ENCODE results near the gene H3-3A.
"Not testable (repeated sequence)": the region's sequence is repeated elsewhere in the genome, so short reads cannot be mapped to it uniquely, and the experiment has no call there.

H3-3A gene

GRCh38 chr1:226083302-226084101 lies 21.0 kb downstream of the H3-3A start:
- in situ Hi-C loops (cut with HindIII; ENCODE audit: low sequenced_read_pairs), result no loop called here

GRCh38 chr1:226085675-226086285 lies 23.3 kb downstream of the H3-3A start:
- in situ Hi-C loops (cut with HindIII; ENCODE audit: low sequenced_read_pairs), result no loop called here

- in situ Hi-C loops (cut with HindIII; ENCODE audit: low sequenced_read_pairs), result no loop called here
Measured at GRCh38 chr1:226086776-226087175, 24.3 kb downstream of the H3-3A start.

- in situ Hi-C loops (cut with HindIII; ENCODE audit: low sequenced_read_pairs), result no loop called here
Measured at GRCh38 chr1:226091461-226091860, 28.9 kb downstream of the H3-3A start.

- in situ Hi-C loops (cut with HindIII; ENCODE audit: low sequenced_read_pairs), result not testable (repeated sequence)
Measured at GRCh38 chr1:226092048-226092820, 29.7 kb downstream of the H3-3A start.

GRCh38 chr1:226092965-226093364 lies 30.4 kb downstream of the H3-3A start:
- in situ Hi-C loops (cut with HindIII; ENCODE audit: low sequenced_read_pairs), result no loop called here

GRCh38 chr1:226093621-226094020 lies 31.1 kb downstream of the H3-3A start:
- in situ Hi-C loops (cut with HindIII; ENCODE audit: low sequenced_read_pairs), result no loop called here

GRCh38 chr1:226094451-226094850 lies 31.9 kb downstream of the H3-3A start:
- in situ Hi-C loops (cut with HindIII; ENCODE audit: low sequenced_read_pairs), result no loop called here

GRCh38 chr1:226095286-226095685 lies 32.8 kb downstream of the H3-3A start:
- in situ Hi-C loops (cut with HindIII; ENCODE audit: low sequenced_read_pairs), result no loop called here

GRCh38 chr1:226097866-226098625 lies 35.5 kb downstream of the H3-3A start:
- in situ Hi-C loops (cut with HindIII; ENCODE audit: low sequenced_read_pairs), result no loop called here

- in situ Hi-C loops (cut with HindIII; ENCODE audit: low sequenced_read_pairs), result no loop called here
Measured at GRCh38 chr1:226098870-226099835, 36.6 kb downstream of the H3-3A start.

- in situ Hi-C loops (cut with HindIII; ENCODE audit: low sequenced_read_pairs), result no loop called here
Measured at GRCh38 chr1:226100436-226101391, 38.2 kb downstream of the H3-3A start.

- in situ Hi-C loops (cut with HindIII; ENCODE audit: low sequenced_read_pairs), result no loop called here
Measured at GRCh38 chr1:226104671-226105121, 42.2 kb downstream of the H3-3A start.

GRCh38 chr1:226107471-226108460 lies 45.2 kb downstream of the H3-3A start:
- in situ Hi-C loops (cut with HindIII; ENCODE audit: low sequenced_read_pairs), result no loop called here

GRCh38 chr1:226108935-226109828 lies 46.7 kb downstream of the H3-3A start:
- in situ Hi-C loops (cut with HindIII; ENCODE audit: low sequenced_read_pairs), result no loop called here

- in situ Hi-C loops (cut with HindIII; ENCODE audit: low sequenced_read_pairs), result no loop called here
Measured at GRCh38 chr1:226109829-226110248, 47.3 kb downstream of the H3-3A start.

All from endothelial cell of hepatic sinusoid (primary cell).